AG08395 (cell line): ENCODE results near the gene COMMD6.

Experiments
- DNase-seq: peaks from one replicate; pipeline ENCODE4 v3.0.0; 2012; ENCODE audit warnings: mixed read lengths, low spot score

The COMMD6 gene

GRCh38 chr13:75521956-75522355 is 15.7 kb downstream of the COMMD6 start:
- DNase-seq: no peak

- DNase-seq: no peak
Measured at GRCh38 chr13:75518439-75519088, 19.1 kb downstream of the COMMD6 start.

- DNase-seq: peak; percentile 6
Measured at GRCh38 chr13:75514080-75514995, 23.3 kb downstream of the COMMD6 start.

- DNase-seq: no peak
Measured at GRCh38 chr13:75513271-75513670, 24.4 kb downstream of the COMMD6 start.

- peak; percentile 22 for DNase-seq
Measured at GRCh38 chr13:75512253-75512652, 25.4 kb downstream of the COMMD6 start.

GRCh38 chr13:75511051-75511625 is 26.5 kb downstream of the COMMD6 start:
- DNase-seq: no peak

- DNase-seq: no peak
Measured at GRCh38 chr13:75508002-75508548, 29.6 kb downstream of the COMMD6 start.

GRCh38 chr13:75507027-75508001 is 30.3 kb downstream of the COMMD6 start:
- DNase-seq: no peak

GRCh38 chr13:75506018-75506417 is 31.6 kb downstream of the COMMD6 start:
- no peak for DNase-seq

GRCh38 chr13:75505327-75505726 is 32.3 kb downstream of the COMMD6 start:
- DNase-seq: no peak

GRCh38 chr13:75495938-75496337 is 41.7 kb downstream of the COMMD6 start:
- DNase-seq: peak; percentile 68

- peak; percentile 7 for DNase-seq
Measured at GRCh38 chr13:75494491-75494890, 43.1 kb downstream of the COMMD6 start.

GRCh38 chr13:75493156-75493555 is 44.5 kb downstream of the COMMD6 start:
- DNase-seq: no peak

- peak; percentile 19 for DNase-seq
Measured at GRCh38 chr13:75492389-75492788, 45.3 kb downstream of the COMMD6 start.

GRCh38 chr13:75491376-75491775 is 46.3 kb downstream of the COMMD6 start:
- DNase-seq: no peak

GRCh38 chr13:75489502-75490263 is 48.0 kb downstream of the COMMD6 start:
- DNase-seq: peak; percentile 71

GRCh38 chr13:75486146-75487062 is 51.2 kb downstream of the COMMD6 start:
- no peak for DNase-seq

GRCh38 chr13:75485286-75486062 is 52.2 kb downstream of the COMMD6 start:
- peak; percentile 20 for DNase-seq

GRCh38 chr13:75482820-75483079 is 54.9 kb downstream of the COMMD6 start:
- DNase-seq: no peak
